ENCODE data around the gene SLC44A5. TPM values are rescaled to one million over a fixed set of nuclear protein-coding genes. Genes with fewer than 3 reads are reported as not detected.
"Not testable (repeated sequence)": the region's sequence is repeated elsewhere in the genome, so short reads cannot be mapped to it uniquely, and the experiment has no call there.

The SLC44A5 gene
- total RNA-seq, 1 experiment from 2014 or later = 2.8 TPM

DNA sequence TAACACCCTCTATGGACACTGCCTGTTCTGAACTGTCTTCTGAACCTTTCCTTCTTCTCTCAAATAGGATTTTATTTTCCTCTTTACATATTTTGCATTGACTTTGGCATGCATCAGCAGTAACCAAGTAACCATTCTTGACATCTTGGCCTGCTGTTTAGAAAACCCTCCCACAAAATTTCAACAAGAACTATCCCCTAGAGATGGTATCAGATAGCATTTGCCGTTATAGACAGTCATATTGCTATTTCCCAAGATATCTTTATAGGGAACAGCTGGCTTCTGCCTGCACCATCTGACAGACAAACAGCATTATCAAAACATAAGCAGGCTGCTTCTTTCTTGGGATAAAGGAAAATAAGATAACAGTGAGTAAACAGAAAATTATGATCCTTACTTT, 422.0 kb downstream of the SLC44A5 start:
- DNase-seq (ENCODE audit: low spot score) = no peak

DNA sequence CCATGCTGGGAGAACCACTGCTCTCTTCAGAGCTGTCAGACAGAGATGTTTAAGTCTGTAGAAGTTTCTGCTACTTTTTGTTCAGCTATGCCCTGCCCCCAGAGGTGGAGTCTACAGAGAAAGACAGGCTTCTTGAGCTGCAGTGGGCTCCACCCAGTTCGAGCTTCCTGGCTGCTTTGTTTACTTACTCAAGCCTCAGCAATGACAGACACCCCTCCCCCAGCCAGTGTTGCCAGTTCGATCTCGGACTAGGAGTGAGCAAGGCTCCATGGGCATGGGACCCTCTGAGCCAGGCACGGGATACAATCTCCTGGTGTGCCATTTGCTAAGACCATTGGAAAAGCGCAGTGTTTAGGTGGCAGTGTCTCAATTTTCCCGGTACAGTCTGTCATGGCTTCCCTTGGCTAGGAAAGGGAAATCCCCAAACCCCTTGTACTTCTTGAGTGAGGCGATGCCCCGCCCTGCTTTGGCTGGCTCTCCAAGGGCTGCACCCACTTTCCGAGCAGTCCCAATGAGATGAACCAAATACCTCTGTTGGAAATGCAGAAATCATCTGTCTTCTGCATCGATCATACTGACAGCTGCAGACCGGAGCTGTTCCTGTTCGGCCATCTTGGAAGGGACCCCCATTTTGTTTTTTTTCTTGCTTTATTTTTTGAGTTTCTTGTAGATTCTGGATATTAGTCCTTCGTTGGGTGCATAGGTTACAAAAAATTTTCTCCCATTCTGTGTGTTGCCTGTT, 429.5 kb downstream of the SLC44A5 start:
- DNase-seq (ENCODE audit: low spot score) = not testable (repeated sequence)

DNA sequence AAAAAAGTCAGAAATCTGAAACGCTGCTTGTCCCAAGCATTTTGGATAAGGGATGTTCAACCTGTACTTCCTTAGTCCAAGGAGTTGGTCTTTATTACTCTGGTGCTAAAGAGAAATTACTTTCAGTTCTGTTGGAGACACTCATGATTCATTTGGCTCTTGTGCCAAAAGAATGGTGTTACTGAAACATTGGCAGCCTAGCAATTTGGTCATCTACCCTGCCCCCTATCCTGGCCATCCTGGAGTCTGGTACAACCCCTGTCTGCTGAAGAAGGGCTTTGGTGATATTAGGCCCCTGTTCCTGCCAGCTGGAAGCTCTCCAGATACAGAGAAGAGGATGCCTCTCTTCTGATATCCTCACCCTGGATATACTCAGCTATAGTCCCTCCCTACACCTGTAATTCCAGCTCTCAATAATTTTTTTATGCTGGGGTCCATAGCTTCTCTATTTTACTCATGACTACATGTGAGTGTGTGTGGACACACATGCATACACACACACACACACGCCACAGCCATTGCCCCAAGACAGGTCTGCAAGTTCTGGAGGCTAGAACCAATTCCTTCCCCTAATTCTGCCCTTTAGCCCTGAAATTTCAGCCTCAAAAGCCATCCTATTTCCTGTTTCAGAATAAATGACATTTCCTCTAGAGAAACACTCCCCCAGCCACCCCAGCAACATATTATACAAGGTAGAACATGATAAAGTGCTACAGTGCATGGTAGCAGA, 436.7 kb downstream of the SLC44A5 start:
- no peak for DNase-seq (ENCODE audit: low spot score)

DNA sequence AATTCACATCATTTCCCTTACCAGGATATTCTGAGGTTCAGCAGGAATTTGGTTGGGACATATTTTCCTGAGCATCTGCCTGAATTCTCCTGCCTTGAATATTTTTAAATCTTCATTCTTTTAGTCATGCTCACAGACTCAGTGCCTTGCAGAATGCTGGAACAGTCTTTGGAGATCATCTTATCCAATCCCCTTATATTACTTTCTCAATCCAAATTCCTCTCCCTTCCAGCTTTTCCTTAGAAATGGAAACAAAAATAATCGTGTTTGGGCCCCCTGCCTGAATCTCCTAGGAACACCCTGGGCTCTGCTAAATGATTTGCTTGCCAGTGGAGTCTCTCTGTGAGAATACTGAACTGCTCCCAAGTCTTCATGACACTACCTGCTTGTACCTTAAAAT, 438.4 kb downstream of the SLC44A5 start:
- DNase-seq (ENCODE audit: low spot score) = no peak

DNA sequence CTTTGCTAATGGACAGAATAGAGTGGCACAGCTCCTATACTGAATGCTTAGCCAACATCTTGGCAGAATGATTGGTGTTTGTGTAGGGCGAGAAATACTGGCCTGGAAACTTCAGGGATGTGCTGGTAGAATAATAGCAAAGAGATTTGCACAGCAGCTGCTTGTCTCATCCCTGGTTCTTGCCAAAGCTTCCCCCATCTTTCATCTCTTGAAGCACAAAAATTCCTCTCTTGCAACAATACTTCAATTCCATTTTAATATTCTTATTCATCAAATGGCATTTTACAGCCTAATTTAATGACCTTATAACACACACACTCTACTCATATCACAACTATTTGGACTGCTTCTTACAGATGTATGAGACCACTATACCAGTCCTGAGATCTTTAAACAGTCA, 439.0 kb downstream of the SLC44A5 start:
- no peak for DNase-seq (ENCODE audit: low spot score)

DNA sequence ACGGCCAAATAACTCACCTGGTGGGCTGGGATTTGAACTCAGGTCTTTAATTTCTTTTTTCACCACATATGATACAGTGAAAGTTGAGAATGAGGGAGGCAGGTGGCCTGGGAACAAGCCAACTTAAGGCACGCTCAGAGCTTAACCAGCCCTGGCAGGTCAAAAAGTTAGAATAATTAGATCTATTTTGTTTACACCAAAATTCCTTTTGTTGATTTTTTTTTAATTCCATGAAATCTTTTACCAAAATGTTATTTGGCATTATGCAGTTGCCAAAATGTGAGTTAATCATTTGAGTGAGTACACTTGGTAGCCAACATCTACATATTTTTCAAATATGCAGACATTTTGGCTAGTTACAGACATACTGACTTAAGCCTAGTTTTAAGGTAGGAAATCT, 439.9 kb downstream of the SLC44A5 start:
- DNase-seq (ENCODE audit: low spot score) = no peak

DNA sequence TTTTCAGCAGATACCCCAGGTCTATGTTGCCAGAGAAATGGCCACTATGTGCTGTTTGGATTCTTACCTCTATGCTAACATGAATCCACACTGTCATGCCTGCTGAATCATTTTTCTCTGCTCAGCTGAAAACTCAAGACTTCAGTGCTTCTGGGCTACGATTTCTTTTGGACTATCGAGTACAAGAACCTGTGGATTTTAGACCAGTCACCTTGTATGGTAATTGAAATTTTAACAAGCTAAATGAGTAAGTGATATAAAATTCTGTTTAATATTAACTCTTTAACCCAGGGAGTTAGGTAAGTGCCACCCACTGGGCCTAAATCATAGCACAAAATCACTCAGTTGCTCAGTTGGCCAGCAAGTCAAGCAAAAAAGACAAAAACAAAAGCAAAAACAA, 440.9 kb downstream of the SLC44A5 start:
- DNase-seq (ENCODE audit: low spot score) = no peak

DNA sequence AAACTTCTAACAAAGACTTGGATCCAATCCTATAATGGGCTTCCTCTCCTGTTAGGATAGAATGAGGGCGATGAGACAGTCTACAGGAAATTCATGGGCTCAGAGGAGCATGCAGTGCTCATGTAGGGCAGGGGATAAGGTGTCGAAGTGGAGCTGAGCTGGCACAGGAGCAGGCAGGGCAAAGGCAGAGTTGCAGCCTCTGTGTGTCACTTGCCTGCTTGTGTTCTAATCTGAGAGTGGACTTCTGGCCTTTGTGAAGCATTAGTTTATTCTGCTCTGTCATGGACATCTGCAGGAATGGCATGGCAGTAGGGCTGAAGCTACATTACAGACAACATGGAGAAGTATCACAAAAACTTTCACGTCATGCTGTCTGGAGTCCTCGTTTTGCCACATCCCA, 444.1 kb downstream of the SLC44A5 start:
- no peak for DNase-seq (ENCODE audit: low spot score)

DNA sequence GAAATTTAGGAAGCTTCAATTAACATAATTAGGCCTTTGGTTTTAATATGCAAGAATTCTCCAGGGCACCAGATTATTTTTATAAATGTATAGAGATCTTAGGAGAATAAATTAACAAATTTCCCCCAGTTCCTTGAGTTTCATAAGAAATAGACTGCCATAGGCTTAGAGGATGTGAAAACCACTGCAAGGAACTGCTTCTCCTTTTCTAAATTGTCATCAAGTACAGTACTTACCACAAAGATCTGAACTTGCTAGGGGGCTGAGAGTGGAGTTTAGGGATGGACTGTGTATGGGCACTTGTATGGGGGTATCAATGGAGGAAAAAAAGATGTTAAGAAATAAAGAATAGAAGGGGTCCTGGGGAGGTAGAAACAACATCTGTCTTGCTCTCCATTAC, 445.6 kb downstream of the SLC44A5 start:
- DNase-seq (ENCODE audit: low spot score) = no peak

DNA sequence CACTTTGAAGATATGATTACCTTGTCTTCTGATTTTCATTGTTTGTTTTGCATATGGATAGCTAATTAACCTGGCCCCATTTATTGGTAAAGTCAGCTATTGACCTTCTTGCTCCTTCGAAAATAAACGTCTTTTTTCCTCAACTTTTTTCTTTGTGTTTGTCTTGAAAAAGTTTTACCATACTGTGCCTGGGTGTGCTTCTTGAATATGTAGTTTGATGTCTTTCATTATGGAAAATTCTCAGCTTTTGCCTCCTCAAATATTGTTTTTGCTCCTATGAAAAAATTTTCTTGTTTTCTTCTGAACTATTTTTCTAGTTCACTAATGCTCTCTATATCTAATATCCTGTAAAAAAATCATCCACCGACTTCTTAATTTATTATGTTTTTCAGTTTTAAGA, 451.8 kb downstream of the SLC44A5 start:
- DNase-seq (ENCODE audit: low spot score) = no peak

Small RNAs within 50 kb of the gene (small RNA-seq; reads per million reads assigned to genes)
- not detected for gene RNU6-503P
- not detected for gene RNU6-622P

Other genes with a start within 250 kb of the SLC44A5 start
- 20.3 and 20.6 TPM in 2 replicates for gene ACADM, start 113.6 kb upstream of the SLC44A5 start, total RNA-seq (2014; rRNA removed; shearing (Covaris generic))
- gene RABGGTB, start 175.1 kb upstream of the SLC44A5 start, total RNA-seq (2014; rRNA removed; shearing (Covaris generic)) = 63.6 and 69.1 TPM in 2 replicates
- 0.05 and 0.16 TPM in 2 replicates for gene MSH4, start 185.8 kb upstream of the SLC44A5 start, total RNA-seq (2014; rRNA removed; shearing (Covaris generic))

All from HT-29 (cell line).